C4-2B (cell line): ENCODE measurements around the gene GNB1L.

Experiments used
- ZFX ChIP-seq: fragments of 450-650 bp; IDR thresholded peaks from 2 replicates; pipeline ENCODE4 v1.6.1; 2017
- TF ChIP-seq, protein P1 (sequence below): fragments of 450-650 bp; conservative IDR thresholded peaks from 2 replicates; pipeline ENCODE4 v1.5.1; 2017; ENCODE audit warnings: mild to moderate bottlenecking

DNA sequence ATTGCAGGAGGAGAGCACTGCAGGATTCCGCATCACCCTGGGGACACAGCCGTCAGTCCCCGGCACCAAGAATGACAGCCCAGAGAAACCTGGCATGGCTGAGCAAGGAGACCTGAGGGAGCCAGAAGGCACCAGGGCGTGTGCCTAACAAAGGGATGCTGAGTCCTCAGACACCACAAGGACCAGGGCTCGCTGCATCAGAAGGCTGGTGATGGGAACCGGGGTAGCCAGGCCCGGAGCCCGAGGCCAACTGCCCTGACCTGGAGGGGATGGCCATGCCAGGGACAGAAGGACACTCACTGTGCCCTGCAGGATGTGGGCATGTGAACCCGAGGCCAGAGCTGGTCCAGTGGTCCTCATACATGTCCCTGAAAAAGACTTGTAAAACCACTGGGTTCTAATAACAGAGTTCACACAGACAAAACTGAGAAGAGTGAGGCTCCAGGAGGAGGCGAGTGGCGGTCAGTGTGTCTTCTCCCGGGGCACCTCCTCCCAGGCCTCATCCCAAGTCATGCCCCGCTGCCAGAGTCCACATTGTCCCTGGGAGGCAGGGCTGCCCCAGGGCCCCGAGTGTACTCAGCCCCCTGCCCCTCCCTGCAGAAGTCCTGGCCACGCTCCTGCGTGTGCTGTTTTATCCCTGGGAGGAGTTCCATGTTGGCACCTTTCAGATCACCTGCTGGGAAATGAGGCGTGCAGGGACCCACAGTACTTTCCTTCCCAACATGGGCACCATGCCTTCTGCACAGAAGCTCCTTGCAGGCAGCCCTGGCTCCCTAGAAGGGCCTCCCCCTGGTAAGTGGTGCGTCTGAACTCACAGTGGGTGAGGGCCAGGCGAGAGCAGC, 51.6 kb downstream of the GNB1L start:
- TF ChIP-seq ZFX = no peak
- TF ChIP-seq, protein P1, sequence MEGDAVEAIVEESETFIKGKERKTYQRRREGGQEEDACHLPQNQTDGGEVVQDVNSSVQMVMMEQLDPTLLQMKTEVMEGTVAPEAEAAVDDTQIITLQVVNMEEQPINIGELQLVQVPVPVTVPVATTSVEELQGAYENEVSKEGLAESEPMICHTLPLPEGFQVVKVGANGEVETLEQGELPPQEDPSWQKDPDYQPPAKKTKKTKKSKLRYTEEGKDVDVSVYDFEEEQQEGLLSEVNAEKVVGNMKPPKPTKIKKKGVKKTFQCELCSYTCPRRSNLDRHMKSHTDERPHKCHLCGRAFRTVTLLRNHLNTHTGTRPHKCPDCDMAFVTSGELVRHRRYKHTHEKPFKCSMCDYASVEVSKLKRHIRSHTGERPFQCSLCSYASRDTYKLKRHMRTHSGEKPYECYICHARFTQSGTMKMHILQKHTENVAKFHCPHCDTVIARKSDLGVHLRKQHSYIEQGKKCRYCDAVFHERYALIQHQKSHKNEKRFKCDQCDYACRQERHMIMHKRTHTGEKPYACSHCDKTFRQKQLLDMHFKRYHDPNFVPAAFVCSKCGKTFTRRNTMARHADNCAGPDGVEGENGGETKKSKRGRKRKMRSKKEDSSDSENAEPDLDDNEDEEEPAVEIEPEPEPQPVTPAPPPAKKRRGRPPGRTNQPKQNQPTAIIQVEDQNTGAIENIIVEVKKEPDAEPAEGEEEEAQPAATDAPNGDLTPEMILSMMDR = no peak
